ENCODE data around the gene GATAD1.

The GATAD1 gene

GRCh38 chr7:92417913-92418312 lies 29.4 kb upstream of the GATAD1 start:
- H3K9me3 Mint-ChIP-seq, result no peaks in the 10 kb centered on the region
- TF ChIP-seq CTCF (IDR thresholded peaks at IDR 0.05), result no peak

GRCh38 chr7:92421676-92422435 lies 25.4 kb upstream of the GATAD1 start:
- H3K27me3 Mint-ChIP-seq (ENCODE audit: low read depth, poor library complexity), result peaks cover 4% of the 10 kb centered on the region
- no peak for DNase-seq
- TF ChIP-seq CTCF (IDR thresholded peaks at IDR 0.05), result no peak
- peaks cover 24% of the 10 kb centered on the region for H3K4me1 Mint-ChIP-seq
- no peak overlapping the region for H3K4me3 Mint-ChIP-seq
- no peak overlapping the region for H3K27ac Mint-ChIP-seq
- no peaks in the 10 kb centered on the region for H3K36me3 Mint-ChIP-seq (ENCODE audit: low read depth)
- no peaks in the 10 kb centered on the region for H3K9me3 Mint-ChIP-seq

More at GRCh38 chr7:92417913-92418312, 29.4 kb upstream of the GATAD1 start:
- DNase-seq, result no peak
- peaks cover 21% of the 10 kb centered on the region for H3K27me3 Mint-ChIP-seq (ENCODE audit: low read depth, poor library complexity)
- H3K4me1 Mint-ChIP-seq, result peaks cover 11% of the 10 kb centered on the region
- H3K4me3 Mint-ChIP-seq, result no peak overlapping the region
- H3K36me3 Mint-ChIP-seq (ENCODE audit: low read depth), result no peaks in the 10 kb centered on the region
- H3K27ac Mint-ChIP-seq, result no peak overlapping the region

GRCh38 chr7:92422926-92423325 lies 24.4 kb upstream of the GATAD1 start:
- DNase-seq, result no peak
- Mint-ChIP-seq H3K4me1 (peaks cover 24% of the 10 kb centered on the region), H3K9me3 (no peaks in the 10 kb centered on the region), H3K27me3 (ENCODE audit: low read depth, poor library complexity) (peaks cover 6% of the 10 kb centered on the region), H3K4me3 (no peak overlapping the region), H3K27ac (no peak overlapping the region), H3K36me3 (ENCODE audit: low read depth) (no peaks in the 10 kb centered on the region)
- TF ChIP-seq CTCF (IDR thresholded peaks at IDR 0.05), result no peak

GRCh38 chr7:92423710-92424131 lies 23.6 kb upstream of the GATAD1 start:
- H3K27me3 Mint-ChIP-seq (ENCODE audit: low read depth, poor library complexity), result peaks cover 6% of the 10 kb centered on the region
- H3K27ac Mint-ChIP-seq, result no peak overlapping the region

GRCh38 chr7:92425311-92425947 lies 21.9 kb upstream of the GATAD1 start:
- Mint-ChIP-seq H3K36me3 (ENCODE audit: low read depth) (no peaks in the 10 kb centered on the region), H3K4me1 (peaks cover 24% of the 10 kb centered on the region), H3K27me3 (ENCODE audit: low read depth, poor library complexity) (peaks cover 2% of the 10 kb centered on the region), H3K9me3 (no peaks in the 10 kb centered on the region), H3K4me3 (no peak overlapping the region), H3K27ac (no peak overlapping the region)
- DNase-seq, result peak; percentile 24
- TF ChIP-seq CTCF (IDR thresholded peaks at IDR 0.05), result no peak

More at GRCh38 chr7:92423710-92424131, 23.6 kb upstream of the GATAD1 start:
- H3K36me3 Mint-ChIP-seq (ENCODE audit: low read depth), result no peaks in the 10 kb centered on the region
- peak overlapping the region; percentile 68 for H3K4me3 Mint-ChIP-seq
- no peak for DNase-seq
- H3K9me3 Mint-ChIP-seq, result no peaks in the 10 kb centered on the region
- no peak for TF ChIP-seq CTCF (IDR thresholded peaks at IDR 0.05)
- H3K4me1 Mint-ChIP-seq, result peaks cover 24% of the 10 kb centered on the region

Measured in nephron progenitor cell (in vitro differentiated cells).